ENCODE measurements around the gene METTL27.

DNA sequence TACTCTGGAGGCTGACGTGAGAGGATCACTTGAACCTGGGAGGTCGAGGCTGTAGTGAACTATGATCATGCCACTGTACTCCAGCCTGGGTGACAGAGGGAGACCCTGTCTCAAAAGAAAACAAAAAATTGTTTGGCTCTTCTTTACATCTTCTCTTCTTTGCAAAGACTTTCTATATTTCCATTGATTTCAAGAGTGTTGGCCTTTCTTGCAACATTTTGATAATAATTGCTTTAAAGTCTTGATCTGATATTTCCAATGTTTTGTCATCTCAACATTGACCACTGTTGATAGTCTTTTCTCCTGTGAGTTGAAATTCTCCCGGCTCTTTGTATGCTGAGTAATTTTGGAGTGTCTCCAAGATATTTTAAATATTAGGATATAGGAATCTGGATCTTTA is 29.3 kb downstream of the METTL27 start:
- TF ChIP-seq, protein P1, sequence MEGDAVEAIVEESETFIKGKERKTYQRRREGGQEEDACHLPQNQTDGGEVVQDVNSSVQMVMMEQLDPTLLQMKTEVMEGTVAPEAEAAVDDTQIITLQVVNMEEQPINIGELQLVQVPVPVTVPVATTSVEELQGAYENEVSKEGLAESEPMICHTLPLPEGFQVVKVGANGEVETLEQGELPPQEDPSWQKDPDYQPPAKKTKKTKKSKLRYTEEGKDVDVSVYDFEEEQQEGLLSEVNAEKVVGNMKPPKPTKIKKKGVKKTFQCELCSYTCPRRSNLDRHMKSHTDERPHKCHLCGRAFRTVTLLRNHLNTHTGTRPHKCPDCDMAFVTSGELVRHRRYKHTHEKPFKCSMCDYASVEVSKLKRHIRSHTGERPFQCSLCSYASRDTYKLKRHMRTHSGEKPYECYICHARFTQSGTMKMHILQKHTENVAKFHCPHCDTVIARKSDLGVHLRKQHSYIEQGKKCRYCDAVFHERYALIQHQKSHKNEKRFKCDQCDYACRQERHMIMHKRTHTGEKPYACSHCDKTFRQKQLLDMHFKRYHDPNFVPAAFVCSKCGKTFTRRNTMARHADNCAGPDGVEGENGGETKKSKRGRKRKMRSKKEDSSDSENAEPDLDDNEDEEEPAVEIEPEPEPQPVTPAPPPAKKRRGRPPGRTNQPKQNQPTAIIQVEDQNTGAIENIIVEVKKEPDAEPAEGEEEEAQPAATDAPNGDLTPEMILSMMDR (IDR thresholded peaks at IDR 0.05), result no peak
- no peak for TF ChIP-seq POLR2A (IDR thresholded peaks at IDR 0.05)
